Sigmoid colon (tissue), 3 donors: Measurements from ENCODE around the gene TNP2.

Experiments
- POLR2A ChIP-seq, 2 donors: fragments of 450-650 bp; IDR thresholded peaks; one replicate each; pipeline ENCODE4 v1.6.1; 2016; ENCODE audit warnings: antibody characterized with exemption in 2 of 2, mild to moderate bottlenecking in 2 of 2, moderate library complexity in 2 of 2
- TF ChIP-seq, protein P1 (sequence below), 4 experiments: fragments of 450-650 bp in 3 of 4; fragments of 200-600 bp in 1 of 4; IDR thresholded peaks; one replicate each; pipeline ENCODE4 v1.5.1; 2016 to 2019; ENCODE audit warnings: antibody characterized with exemption in 4 of 4, mild to moderate bottlenecking in 3 of 4, moderate library complexity in 2 of 4

DNA sequence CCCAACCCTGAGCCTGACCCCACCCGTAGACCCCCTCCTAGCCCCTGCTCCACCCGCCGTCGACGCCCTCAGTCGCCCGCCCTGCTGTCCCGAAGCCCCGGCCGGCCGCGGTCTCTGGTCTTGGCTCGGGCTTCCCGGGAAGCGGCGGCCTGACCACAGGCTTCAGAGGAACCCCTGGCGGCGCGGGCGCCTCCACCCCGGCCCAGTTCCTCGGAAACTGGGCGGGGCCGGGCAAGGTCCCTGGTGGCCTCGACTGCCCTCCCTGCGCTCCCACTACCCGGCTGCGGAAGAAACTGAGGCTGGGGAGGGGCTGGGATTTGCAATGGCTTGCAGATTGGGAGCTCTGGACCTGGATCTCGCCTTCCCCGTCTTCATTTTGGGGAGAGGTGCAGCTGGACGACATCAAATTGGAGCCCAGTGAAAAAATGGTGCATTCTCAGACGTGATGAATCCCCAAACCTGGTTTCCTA is 12.4 kb downstream of the TNP2 start:
- no peak for TF ChIP-seq POLR2A (IDR thresholded peaks at IDR 0.05)
- TF ChIP-seq, protein P1, sequence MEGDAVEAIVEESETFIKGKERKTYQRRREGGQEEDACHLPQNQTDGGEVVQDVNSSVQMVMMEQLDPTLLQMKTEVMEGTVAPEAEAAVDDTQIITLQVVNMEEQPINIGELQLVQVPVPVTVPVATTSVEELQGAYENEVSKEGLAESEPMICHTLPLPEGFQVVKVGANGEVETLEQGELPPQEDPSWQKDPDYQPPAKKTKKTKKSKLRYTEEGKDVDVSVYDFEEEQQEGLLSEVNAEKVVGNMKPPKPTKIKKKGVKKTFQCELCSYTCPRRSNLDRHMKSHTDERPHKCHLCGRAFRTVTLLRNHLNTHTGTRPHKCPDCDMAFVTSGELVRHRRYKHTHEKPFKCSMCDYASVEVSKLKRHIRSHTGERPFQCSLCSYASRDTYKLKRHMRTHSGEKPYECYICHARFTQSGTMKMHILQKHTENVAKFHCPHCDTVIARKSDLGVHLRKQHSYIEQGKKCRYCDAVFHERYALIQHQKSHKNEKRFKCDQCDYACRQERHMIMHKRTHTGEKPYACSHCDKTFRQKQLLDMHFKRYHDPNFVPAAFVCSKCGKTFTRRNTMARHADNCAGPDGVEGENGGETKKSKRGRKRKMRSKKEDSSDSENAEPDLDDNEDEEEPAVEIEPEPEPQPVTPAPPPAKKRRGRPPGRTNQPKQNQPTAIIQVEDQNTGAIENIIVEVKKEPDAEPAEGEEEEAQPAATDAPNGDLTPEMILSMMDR (IDR thresholded peaks at IDR 0.05) = no peak
